GM18498 (cell line): ENCODE measurements around the gene RNF212.

ENCODE experiments used
- ATAC-seq: cut with Tn5 transposase; IDR thresholded peaks from one replicate; pipeline ENCODE4 v1.9.1; 2021; ENCODE audit warnings: mild to moderate bottlenecking, moderate library complexity; ENCODE audit not compliant: unreplicated experiment

RNF212 gene

DNA sequence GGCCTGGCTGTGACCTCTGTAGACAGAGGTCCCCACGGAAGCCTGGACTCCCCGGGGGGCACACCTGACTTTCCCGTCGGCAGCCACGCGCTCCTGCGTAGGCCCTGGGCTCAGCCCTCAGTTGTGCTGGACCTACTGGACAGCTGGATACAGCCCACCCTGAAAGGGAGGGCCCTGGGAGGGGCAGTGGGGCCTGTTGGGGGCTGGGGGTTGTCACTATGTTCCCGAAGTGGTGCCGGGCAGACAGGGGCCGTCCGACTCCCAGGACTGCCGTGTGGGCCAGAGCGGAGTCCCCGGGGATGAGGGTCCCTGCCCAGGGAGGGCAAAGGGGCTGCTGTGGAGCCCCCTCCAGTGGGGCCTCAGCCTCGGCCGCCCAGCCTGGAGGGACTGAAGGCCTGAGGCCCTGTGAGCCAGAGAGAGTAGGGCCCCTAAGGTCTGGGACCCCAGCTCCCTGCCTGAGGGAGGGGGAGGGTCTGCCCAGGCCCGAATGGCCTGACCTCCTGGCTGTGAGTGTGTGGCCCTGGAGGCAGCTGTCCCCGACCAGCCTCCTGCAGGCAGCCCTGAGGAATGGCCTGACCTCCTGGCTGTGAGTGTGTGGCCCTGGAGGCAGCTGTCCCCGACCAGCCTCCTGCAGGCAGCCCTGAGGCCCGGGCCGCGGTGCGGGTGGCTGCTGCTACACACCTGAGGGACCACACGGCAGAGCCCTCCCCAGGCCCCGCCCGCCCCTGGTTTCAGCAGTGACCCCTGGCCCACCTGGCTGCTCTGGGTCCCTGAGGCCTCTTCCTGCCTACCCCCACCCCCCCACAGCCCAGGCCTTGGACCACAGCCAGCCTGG, 76.2 kb downstream of the RNF212 start:
- no peak for ATAC-seq

DNA sequence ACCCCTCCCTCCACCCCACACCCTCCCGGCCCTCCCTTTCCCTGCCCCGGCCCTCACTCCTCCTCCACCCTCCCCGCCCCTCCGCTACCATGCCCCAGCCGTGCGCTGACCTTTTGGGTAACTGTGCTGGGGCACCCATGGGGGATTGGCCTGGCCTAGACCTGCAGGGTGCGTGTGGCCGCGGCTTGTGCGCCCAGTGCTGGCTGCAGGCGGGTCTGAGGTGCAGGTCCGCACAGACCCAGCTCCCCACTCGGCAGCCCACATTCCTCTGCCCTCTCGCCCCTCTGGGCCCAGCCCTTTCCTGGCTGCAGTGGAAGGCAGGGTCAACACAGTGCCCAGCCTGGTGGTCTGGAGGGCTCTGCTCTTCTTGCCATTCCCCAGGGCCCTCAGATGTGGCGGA, 77.3 kb downstream of the RNF212 start:
- ATAC-seq: no peak

DNA sequence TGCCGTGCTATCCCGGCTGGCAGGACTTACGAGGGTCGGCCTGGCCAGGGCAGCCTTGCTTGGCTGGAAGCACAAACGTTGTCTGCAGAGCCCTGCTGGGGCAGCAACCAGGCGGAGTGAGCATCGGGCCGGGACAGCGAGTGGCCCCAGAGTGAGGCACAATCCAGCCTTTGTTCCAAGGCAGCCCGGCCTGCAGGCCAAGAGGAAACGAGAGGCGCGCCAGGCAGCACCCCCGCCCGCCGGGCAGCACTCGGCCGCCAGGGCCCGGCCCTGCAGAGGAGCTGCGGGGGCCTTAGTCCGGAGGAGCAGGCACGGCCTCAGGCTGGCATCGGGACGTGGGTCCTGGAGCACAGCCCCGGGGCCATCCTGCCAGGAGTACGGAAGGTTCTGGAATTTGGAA, 77.9 kb downstream of the RNF212 start:
- ATAC-seq: no peak

DNA sequence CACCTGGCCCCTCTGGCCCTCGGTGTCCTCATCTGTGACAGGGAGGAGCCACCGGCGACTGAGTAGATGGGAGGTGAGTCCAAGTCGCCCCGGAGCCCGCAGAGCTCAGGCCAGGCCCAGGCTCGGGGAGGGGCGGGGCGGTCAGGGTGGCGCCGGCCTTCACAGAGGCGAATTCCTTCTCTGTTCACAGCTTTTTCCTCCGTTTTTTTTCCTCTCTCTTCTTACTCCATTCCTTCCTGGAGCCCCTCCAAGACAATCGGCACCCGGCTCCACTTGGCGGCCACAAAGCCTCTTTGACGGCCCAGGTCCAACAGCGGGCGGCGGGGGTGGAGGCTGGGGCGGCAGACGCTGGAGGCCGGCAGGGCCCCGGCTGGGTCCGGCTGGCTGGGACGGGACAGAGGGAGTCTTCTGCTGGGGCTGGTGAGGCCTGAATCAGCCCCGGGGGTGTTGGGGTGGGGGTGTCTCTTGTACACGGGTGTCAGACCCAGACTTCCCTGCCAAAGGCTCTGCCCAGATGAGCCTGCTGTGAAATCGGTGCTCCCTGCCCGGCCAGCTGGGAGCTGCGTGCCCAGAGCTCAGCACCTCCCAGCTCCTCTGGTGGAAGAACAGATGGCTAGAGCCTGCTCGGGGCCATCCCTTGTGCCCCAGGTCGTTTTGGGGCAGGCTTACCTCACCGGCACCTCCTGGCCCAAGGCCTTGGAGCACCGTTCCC, 79.4 kb downstream of the RNF212 start:
- ATAC-seq: no peak

DNA sequence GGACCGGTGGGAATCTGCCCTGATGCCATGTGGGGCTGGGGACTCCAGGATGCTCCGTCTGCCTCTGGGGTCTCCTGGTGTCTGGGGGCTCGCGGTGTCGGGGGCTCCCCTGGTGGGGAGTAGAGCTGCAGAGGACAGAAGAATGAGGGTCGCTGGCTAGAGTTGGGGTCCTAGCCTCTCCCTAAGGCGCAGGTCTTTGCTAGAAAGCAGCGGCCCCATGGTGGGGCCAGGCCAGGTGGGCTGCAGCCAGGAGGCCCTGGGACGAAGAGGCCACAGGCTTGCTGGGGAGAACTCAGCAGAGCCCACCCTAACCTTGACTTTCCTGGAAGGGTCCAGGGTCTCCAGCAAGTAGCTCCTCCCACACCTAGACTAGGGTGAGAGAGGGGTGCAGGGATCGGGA, 80.5 kb downstream of the RNF212 start:
- ATAC-seq: no peak

DNA sequence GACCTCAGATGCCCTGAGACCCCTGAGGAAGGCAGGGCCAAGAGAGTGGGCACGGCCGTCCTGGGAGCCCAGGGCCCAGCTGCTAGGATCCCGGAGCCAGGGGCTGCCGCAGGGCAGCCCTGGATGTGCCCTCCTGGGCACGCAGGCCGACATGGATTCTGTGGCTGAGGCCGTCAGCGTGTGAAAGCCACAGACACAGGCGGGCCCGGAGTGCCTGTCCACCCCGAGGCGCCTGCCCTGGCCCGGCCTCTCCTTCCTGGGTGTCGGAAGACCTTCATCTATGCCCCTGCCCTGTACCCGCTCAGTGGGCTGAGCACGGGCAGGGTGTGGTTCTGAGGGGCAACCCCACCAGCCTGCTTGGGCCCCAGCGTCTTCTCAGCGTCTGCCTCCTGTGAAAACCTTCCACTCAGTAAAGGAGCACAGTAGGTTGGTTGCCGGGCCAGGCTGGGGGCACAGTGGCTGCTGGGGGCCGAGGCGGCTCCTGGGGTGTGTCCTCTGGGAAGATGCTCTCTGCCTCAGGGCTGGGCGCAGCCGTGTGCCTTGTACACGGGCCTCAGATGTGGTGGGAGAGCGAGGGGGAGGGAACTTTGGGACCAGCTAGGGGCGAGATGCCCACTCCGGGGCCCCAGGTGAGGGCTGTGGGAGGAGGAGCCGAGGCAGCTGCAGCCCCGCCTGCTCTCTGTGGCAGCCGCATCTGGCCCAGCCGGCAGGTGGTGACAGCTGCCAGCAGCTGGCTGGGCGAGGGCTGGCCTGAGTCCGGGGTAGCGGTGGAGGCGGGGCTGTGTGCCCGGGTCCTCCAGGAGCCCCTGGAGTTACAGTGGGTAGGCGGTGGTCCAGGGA, 81.2 kb downstream of the RNF212 start:
- ATAC-seq: no peak

DNA sequence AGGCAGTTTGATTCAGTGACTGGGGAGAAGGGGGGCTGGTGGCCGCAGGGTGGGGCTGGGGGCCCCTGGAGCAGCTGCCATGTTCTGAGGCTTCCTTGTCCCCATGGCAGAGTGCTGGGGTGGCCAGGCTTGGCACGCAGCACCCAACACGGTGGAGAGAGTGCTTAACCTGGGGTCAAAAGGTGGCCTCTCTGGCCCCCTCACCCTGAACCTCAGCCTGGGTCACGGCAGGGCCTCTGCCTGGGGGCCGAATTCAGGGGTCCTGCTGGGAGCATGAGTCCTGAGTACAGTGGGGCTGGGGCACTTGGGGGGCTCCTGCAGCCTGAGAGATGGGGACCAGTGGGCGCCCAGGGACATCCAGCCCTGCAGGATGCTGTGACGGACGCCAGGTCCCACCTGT, 82.0 kb downstream of the RNF212 start:
- no peak for ATAC-seq

DNA sequence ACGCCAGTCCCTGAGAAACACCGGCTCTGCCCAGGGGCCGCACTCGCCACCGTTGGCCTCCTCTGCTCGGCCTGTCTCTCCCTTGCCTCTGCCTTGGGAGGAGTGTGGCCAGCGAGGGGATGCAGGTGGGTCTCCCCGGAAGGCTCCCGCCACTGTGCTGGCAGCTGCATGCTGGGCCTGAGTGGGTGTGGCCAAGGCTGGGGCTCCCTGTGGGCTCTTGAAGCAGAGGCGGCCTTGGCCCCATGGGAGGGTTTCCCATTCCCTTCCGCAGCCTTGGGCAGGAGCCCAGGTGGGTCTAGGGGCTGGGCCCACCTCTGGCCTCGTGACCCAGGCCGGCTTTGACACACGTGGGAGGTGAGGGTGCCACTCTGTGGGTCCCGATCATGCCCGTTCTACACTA, 82.8 kb downstream of the RNF212 start:
- no peak for ATAC-seq

DNA sequence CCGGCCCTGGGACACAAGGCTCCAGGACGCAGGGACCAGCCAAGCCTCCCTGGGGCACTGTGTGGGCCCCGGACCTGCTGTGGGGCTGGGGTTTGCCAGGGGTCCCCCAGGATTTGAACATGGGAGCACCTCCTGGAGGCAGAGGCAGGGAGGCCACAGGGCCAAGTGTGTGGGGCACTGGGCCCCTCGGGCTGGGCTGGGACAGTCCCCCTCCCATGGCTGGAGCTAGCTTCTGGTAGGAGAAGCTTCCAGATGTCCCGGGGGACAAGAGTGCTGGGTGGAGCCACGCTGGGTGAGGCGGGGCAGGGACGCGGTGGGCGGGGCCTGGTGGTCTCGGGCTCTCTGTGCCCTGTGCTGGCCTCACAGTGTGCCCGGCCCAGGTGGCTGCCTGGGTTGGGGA, 83.3 kb downstream of the RNF212 start:
- ATAC-seq: no peak

DNA sequence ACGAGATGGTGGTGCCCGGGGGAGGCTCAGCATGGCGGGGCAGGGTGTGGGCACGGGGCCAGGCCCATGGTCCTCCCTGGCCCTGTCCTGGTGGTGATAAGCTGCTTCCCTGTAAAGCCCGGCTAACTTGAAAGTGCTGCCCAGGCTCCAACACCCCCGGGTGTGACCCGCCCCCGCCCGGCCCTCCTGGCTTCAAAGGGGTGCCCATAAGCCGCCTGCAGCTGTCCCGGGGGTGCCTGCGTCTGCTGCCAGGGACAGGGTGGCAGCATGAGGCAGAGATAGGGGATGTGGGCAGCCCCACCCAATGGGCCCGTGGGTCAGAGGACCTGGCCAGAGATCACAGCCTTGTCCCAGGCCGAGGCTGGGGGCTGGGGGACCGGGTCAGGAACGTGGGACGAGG, 83.8 kb downstream of the RNF212 start:
- no peak for ATAC-seq

DNA sequence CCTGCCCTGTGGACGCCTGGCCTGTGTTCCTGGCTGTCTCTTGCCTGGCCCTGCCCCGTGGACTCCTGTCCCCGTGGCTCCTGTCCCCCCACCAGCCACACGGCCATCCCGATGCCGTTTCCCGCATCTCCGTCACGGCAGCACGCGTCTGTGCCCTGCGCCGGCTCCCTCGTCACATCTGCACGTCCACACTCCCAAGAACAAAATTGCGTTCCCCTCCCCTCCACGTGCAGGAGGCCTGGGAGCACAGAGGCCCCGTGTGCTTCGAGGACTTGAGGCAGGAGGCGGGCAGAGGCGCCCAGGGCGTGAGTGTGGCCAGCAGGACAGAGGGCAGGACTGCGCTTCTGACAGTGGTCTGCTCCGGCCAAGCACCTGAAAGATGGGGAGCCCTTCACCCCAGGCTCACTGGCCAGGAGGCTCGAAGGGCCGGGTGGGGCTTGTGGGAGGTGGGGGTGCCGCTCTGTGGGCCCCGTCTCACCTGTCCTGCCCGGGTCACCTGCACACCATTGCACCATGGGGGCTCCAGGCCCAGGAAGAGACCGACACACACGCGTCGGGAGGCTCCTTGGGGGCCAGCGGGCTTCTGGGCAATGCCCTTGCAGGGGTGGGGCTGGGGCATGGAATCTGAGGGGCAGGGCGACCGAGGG, 84.7 kb downstream of the RNF212 start:
- no peak for ATAC-seq

DNA sequence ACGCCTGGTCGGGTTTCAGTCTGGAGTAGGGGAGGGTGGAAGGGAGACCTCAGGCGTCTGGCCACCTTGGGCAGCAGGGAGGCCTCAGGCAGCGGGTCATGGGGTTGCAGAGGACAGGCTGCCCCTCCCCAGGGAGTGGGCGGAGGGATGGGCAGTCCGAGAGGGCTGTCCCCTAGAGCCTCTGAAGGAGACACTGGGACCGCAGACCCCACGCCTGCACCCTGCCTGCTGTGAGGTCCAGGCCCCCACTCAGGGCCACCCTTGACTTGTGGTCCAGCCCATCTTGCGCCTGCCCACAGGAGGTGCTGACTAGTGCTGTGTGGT, 85.5 kb downstream of the RNF212 start:
- no peak for ATAC-seq

DNA sequence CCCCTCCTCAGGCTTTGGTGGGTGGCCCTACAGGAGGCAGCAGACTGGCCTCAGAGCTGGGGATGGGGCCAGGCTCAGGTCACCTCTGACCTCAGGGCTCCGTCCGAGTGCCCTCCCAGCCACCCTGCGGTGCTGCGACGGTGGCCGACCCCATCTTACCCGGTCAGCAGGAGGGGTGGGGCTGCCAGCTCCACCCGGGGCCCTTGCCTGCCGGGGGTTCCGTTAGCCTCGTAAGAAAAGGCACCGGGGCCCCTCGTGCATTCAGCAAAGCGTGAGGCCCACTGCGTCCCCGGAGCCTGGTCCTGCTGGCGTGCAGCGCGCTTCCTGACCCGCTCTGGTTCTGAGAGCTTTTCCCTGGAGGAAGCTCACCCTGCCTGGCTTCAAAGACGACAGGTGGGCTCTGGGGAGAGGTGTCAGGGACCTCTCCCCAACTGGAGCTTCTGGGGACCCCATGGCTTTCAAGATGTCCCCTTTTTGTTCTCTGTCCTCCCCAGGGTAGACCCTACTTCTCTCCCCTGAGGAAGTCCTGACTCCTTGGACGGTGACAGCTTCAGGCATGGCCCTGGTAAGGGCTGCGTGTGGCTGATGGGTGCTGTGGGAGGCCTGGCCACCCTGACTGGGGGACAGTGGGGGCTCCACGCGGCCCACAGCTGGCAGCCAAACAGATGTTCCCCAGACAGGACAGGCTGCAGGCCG, 86.0 kb downstream of the RNF212 start:
- ATAC-seq: no peak

DNA sequence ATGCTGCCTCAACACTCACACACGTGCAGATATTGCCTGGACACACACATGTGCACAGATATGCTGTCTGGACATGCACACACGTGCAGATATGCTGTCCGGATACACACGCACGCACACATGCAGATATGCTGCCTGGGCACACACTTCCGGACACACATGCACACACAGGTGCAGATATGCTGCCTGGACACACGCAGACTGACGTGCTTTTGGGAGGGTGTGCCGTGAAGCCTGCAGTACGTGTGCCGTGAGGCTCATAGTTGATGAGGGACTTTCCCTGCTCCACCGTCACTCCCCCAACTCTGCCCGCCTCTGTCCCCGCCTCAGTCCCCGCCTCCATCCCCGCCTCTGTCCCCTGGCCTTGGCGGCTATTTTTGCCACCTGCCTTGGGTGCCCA, 87.2 kb downstream of the RNF212 start:
- ATAC-seq: peak; percentile 64

DNA sequence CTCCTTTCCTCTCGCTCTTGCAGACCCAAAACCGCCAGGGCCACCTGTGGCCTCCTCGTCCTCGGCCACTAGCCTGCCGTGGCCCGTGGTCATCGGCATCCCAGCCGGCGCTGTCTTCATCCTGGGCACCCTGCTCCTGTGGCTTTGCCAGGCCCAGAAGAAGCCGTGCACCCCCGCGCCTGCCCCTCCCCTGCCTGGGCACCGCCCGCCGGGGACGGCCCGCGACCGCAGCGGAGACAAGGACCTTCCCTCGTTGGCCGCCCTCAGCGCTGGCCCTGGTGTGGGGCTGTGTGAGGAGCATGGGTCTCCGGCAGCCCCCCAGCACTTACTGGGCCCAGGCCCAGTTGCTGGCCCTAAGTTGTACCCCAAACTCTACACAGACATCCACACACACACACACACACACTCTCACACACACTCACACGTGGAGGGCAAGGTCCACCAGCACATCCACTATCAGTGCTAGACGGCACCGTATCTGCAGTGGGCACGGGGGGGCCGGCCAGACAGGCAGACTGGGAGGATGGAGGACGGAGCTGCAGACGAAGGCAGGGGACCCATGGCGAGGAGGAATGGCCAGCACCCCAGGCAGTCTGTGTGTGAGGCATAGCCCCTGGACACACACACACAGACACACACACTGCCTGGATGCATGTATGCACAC, 88.3 kb downstream of the RNF212 start:
- ATAC-seq: no peak

DNA sequence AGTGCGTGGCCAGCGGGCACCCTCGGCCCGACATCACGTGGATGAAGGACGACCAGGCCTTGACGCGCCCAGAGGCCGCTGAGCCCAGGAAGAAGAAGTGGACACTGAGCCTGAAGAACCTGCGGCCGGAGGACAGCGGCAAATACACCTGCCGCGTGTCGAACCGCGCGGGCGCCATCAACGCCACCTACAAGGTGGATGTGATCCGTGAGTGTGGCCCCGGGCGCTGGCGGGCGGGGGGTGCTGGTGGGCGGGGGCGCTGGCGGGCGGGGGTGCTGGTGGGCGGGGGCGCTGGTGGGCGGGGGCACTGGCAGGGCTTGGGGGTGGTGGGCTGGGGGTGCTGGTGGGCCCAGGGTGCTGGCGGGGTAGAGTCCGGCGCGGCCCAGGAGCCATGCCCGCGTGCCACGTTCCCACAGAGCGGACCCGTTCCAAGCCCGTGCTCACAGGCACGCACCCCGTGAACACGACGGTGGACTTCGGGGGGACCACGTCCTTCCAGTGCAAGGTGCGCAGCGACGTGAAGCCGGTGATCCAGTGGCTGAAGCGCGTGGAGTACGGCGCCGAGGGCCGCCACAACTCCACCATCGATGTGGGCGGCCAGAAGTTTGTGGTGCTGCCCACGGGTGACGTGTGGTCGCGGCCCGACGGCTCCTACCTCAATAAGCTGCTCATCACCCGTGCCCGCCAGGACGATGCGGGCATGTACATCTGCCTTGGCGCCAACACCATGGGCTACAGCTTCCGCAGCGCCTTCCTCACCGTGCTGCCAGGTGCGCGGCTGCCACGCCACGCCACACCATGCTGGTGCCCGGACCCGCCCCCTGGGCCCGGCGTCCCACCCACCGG, 89.2 kb downstream of the RNF212 start:
- ATAC-seq: no peak

DNA sequence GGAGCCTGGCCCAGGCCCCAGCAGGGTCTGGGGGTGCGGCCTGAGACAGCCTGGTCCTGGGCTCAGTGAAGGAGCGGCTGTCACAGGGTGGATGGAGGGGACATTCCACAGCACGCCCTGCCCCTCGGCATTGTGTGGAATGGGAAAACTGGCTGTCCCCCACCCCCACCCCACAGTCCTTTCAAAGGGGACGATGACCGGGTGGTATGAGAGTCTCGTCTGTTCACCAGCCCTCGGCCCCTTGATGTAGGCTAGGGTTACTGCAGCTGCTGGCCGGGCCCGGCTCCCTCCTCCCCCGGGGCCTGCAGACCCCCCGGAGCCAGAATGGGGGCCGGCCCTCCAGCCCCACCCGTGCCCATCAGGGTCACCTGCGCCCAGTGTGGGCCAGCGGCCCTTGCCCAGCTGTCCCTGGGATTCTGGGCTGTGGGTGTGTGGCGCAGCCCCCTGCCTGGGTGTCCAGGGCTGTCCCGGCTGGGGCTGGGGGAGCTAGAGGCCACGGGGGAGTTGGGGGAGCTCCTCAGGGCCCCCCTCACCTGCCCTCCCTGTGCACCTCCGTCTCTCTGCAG, 90.2 kb downstream of the RNF212 start:
- no peak for ATAC-seq

DNA sequence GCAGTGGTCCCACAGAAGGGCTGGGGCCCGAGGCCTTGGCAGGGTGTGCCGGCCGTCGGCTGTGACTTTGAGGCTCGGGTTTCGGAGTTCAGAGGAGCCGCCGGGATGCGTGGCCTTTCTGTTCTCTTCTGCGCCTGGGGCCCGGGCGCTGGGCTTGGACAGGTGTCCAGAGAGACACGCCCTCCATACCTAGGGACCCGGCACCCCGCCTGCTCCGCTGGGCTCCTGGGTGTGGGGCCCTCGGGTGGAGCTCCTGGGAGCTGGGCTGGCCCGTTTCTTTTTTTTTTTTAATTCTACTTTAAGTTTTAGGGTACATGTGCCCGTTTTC, 90.7 kb downstream of the RNF212 start:
- ATAC-seq: no peak
